Measurements from ENCODE around the gene RIBC2. TPM values are rescaled to one million over a fixed set of nuclear protein-coding genes. Genes with fewer than 3 reads are reported as not detected.
"Not testable (repeated sequence)": the region's sequence is repeated elsewhere in the genome, so short reads cannot be mapped to it uniquely, and the experiment has no call there.

Gene RIBC2
- total and polyA plus RNA-seq, 9 of the 15 experiments (the other 6 are each of a cell fraction or from before 2014, with no cell fraction given): not detected

DNA sequence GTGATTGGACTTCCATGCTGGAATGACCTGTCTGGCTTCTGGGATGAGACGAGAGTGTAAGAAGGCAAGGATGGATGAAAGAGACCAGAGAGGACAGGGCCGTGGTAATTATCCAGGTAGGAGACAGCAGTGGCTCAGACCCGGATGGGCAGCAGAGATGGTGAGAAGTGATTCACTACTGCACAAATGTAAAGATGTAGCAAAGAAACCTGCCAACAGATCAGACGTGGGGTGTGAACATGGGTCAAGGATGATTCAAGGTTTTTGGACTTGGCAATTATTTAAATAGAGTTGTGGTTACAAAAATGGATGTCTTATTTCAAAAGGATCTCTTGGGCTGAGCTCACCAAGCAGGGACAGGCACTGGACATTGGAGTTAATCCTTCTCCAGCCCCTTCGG is 32.7 kb downstream of the RIBC2 start:
- H2AFZ ChIP-seq (ENCODE audit: low read depth, low read length): no peak overlapping the region
- FAIRE-seq (no peak), ATAC-seq (no peak), DNase-seq (ENCODE audit: extremely low read depth in 1 of 4, low spot score in 3 of 4) (no peak)
- in situ Hi-C loops (cut with MboI) (loop anchor here (5.0 kb wide), 1 partner anchor 106 kb away; no protein-coding TSS in a partner anchor), intact Hi-C loops (cut with micrococcal nuclease) (no loop called here)
- ChIA-PET POLR2A (no interaction called here), CTCF (ENCODE audit: low intra/inter-chr PET ratio) (no interaction called here)
- no peaks in the 10 kb centered on the region for H3K36me3 ChIP-seq (ENCODE audit: control insufficient read depth, insufficient read depth, low read length)
- no peaks in the 10 kb centered on the region for H3K79me2 ChIP-seq (ENCODE audit: control insufficient read depth, insufficient read depth, low read length)
- H4K20me1 ChIP-seq (replicated peaks; ENCODE audit: control insufficient read depth, insufficient read depth, low read length): no peaks in the 10 kb centered on the region; the same call in 1 of the 2 replicates
- H3K27ac ChIP-seq (ENCODE audit: extremely low read depth, low read depth, low read length): no peak overlapping the region
- BruUV-seq (replicated peaks): no TSS peak
- peaks cover 3 to 30% of the 10 kb centered on the region in 2 experiments; a peak in 2 of 5 replicates for H3K27me3 ChIP-seq (ENCODE audit: control insufficient read depth in 2 of 2, insufficient read depth in 2 of 2, low read length in 2 of 2)
- H3K9ac ChIP-seq (ENCODE audit: insufficient read depth in 1 of 2, low read depth in 2 of 2, low read length in 2 of 2): no peak overlapping the region
- H3K9me3 ChIP-seq (replicated peaks; ENCODE audit: control insufficient read depth, insufficient read depth, low read depth, low read length): no peaks in the 10 kb centered on the region
- WGBS (ENCODE audit: insufficient coverage, low coverage, missing lambda C conversion rate): 6% methylated on average over 5 of the region's 5 CpGs
- H3K9me1 ChIP-seq (ENCODE audit: control insufficient read depth, insufficient read depth, low read length): no peaks in the 10 kb centered on the region
- no peak overlapping the region for H3K4me3 ChIP-seq
- no peaks in the 10 kb centered on the region for H3K4me1 ChIP-seq (replicated peaks in 1 of 2; ENCODE audit: control insufficient read depth in 2 of 2, insufficient read depth in 2 of 2, low read length in 2 of 2)
- H3K4me2 ChIP-seq (ENCODE audit: insufficient read depth, low read length): no peak overlapping the region
- TF ChIP-seq ETV6 (IDR thresholded peaks at IDR 0.05; ENCODE audit: borderline replicate concordance in 1 of 2, low read depth in 2 of 2, low read length in 1 of 2) (no peak), ETV6 (CRISPR knock-in tag; IDR thresholded peaks at IDR 0.05; ENCODE audit: borderline replicate concordance) (no peak), SREBF1 (IDR thresholded peaks at IDR 0.05; ENCODE audit: borderline replicate concordance, low read depth, low read length) (no peak), SOX6 (IDR thresholded peaks at IDR 0.05) (no peak), ZBED1 (IDR thresholded peaks at IDR 0.05) (no peak), FIP1L1 (IDR thresholded peaks at IDR 0.05; ENCODE audit: low read depth, low read length, poor library complexity, severe bottlenecking) (no peak), ZNF212 (CRISPR knock-in tag; IDR thresholded peaks at IDR 0.05) (no peak), BRD4 (IDR thresholded peaks at IDR 0.05) (no peak), CEBPB (tag; IDR thresholded peaks at IDR 0.05) (no peak), RBM15 (IDR thresholded peaks at IDR 0.05; ENCODE audit: insufficient read depth, low read length) (no peak), YBX1 (IDR thresholded peaks at IDR 0.05) (no peak), MTA1 (IDR thresholded peaks at IDR 0.05; ENCODE audit: borderline replicate concordance) (no peak)
- TF ChIP-seq, protein P1, sequence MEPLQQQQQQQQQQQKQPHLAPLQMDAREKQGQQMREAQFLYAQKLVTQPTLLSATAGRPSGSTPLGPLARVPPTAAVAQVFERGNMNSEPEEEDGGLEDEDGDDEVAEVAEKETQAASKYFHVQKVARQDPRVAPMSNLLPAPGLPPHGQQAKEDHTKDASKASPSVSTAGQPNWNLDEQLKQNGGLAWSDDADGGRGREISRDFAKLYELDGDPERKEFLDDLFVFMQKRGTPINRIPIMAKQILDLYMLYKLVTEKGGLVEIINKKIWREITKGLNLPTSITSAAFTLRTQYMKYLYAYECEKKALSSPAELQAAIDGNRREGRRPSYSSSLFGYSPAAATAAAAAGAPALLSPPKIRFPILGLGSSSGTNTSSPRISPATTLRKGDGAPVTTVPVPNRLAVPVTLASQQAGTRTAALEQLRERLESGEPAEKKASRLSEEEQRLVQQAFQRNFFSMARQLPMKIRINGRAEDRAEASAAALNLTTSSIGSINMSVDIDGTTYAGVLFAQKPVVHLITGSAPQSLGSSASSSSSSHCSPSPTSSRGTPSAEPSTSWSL (CRISPR knock-in tag; IDR thresholded peaks at IDR 0.05; ENCODE audit: borderline replicate concordance): no peak
- TF ChIP-seq, protein P2, sequence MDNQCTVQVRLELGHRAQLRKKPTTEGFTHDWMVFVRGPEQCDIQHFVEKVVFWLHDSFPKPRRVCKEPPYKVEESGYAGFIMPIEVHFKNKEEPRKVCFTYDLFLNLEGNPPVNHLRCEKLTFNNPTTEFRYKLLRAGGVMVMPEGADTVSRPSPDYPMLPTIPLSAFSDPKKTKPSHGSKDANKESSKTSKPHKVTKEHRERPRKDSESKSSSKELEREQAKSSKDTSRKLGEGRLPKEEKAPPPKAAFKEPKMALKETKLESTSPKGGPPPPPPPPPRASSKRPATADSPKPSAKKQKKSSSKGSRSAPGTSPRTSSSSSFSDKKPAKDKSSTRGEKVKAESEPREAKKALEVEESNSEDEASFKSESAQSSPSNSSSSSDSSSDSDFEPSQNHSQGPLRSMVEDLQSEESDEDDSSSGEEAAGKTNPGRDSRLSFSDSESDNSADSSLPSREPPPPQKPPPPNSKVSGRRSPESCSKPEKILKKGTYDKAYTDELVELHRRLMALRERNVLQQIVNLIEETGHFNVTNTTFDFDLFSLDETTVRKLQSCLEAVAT (IDR thresholded peaks at IDR 0.05): no peak

DNA sequence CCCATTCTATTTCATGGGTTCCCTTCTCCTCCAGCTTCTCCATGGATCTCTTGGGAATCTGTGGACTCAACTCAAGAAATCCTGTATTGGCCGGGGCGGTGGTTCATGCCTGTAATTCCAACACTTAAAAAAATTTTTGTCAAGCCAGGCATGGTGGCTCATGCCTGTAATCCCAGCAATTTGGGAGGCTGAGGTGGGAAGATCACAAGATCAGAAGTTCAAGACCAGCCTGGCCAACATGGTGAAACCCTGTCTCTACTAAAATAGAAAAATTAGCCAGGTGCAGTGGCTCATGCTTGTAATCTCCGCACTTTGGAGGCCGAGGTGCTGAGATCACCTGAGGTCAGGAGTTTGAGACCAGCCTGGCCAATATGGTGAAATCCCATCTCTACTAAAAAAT is 34.1 kb downstream of the RIBC2 start:
- intact Hi-C loops (cut with micrococcal nuclease); H3K4me3 ChIP-seq; H3K9me1 ChIP-seq (ENCODE audit: control insufficient read depth, insufficient read depth, low read length); ATAC-seq; H4K20me1 ChIP-seq (replicated peaks; ENCODE audit: control insufficient read depth, insufficient read depth, low read length); H2AFZ ChIP-seq (ENCODE audit: low read depth, low read length); POLR2A ChIA-PET; BruUV-seq (replicated peaks); DNase-seq (ENCODE audit: extremely low read depth in 1 of 4, low spot score in 3 of 4); H3K36me3 ChIP-seq (ENCODE audit: control insufficient read depth, insufficient read depth, low read length); H3K9ac ChIP-seq (ENCODE audit: insufficient read depth in 1 of 2, low read depth in 2 of 2, low read length in 2 of 2); H3K4me1 ChIP-seq (replicated peaks in 1 of 2; ENCODE audit: control insufficient read depth in 2 of 2, insufficient read depth in 2 of 2, low read length in 2 of 2); CTCF ChIA-PET (ENCODE audit: low intra/inter-chr PET ratio); FAIRE-seq; H3K79me2 ChIP-seq (ENCODE audit: control insufficient read depth, insufficient read depth, low read length); H3K27ac ChIP-seq (ENCODE audit: extremely low read depth, low read depth, low read length); H3K4me2 ChIP-seq (ENCODE audit: insufficient read depth, low read length); H3K9me3 ChIP-seq (replicated peaks; ENCODE audit: control insufficient read depth, insufficient read depth, low read depth, low read length): not testable (repeated sequence)
- in situ Hi-C loops (cut with MboI): loop anchor here (5.0 kb wide), 1 partner anchor 105 kb away; no protein-coding TSS in a partner anchor
- 0% methylated on average over 4 of the region's 4 CpGs for WGBS (ENCODE audit: insufficient coverage, low coverage, missing lambda C conversion rate)
- peaks cover 3 to 28% of the 10 kb centered on the region in 2 experiments; a peak in 2 of 5 replicates for H3K27me3 ChIP-seq (ENCODE audit: control insufficient read depth in 2 of 2, insufficient read depth in 2 of 2, low read length in 2 of 2)
